Keratinocyte (primary cell): ENCODE results near the gene CBR3. TPM values are rescaled to one million over a fixed set of nuclear protein-coding genes. Genes with fewer than 3 reads are reported as not detected.

Experiments used
- DNase-seq: peaks from one replicate; pipeline ENCODE4 v3.0.0-alpha.2; 2011; ENCODE audit warnings: low read depth, missing footprints, low spot score
- FAIRE-seq: peaks from 2 replicates; lab custom pipeline; 2011; peaks lifted over from hg19 to GRCh38; lab: Jason Lieb, UNC
- H2AFZ ChIP-seq: 2 replicates; pipeline ENCODE4 v1.6.0; 2012; ENCODE audit warnings: low read length, control low read depth, inconsistent platforms; ENCODE audit not compliant: control insufficient read depth
- H3K27ac ChIP-seq: 2 replicates; pipeline ENCODE4 v1.5.1; 2011; ENCODE audit warnings: low read length; ENCODE audit not compliant: control insufficient read depth, insufficient read depth
- H3K27me3 ChIP-seq: 3 replicates; pipeline ENCODE4 v1.6.0; 2011; ENCODE audit warnings: low read length; ENCODE audit not compliant: control insufficient read depth, insufficient read depth; ENCODE audit errors: extremely low read depth
- H3K36me3 ChIP-seq, 2 experiments: 2 replicates in 1 of 2; 3 replicates in 1 of 2; pipeline ENCODE4 v1.5.1; 2011; ENCODE audit warnings: low read length in 2 of 2, mild to moderate bottlenecking in 1 of 2; ENCODE audit not compliant: control insufficient read depth in 2 of 2, insufficient read depth in 2 of 2; ENCODE audit errors: extremely low read depth in 1 of 2
- H3K4me1 ChIP-seq: 3 replicates; pipeline ENCODE4 v1.5.1; 2011; ENCODE audit warnings: low read length; ENCODE audit not compliant: control insufficient read depth, insufficient read depth; ENCODE audit errors: extremely low read depth
- H3K4me2 ChIP-seq: 3 replicates; pipeline ENCODE4 v1.6.0; 2011; ENCODE audit warnings: low read depth, low read length; ENCODE audit not compliant: control insufficient read depth, insufficient read depth; ENCODE audit errors: extremely low read depth
- H3K4me3 ChIP-seq, 3 experiments: fragments of 200-600 bp in 1 of 3; sonication (generic) in 1 of 3; 2 replicates in 2 of 3; 3 replicates in 1 of 3; pipeline ENCODE4 v1.5.1; 2011 to 2016; ENCODE audit warnings: low read length in 3 of 3, mild to moderate bottlenecking in 3 of 3, control low read depth in 2 of 3, inconsistent platforms in 1 of 3, low read depth in 1 of 3, mixed read lengths in 1 of 3, mixed run types in 1 of 3, moderate library complexity in 1 of 3; ENCODE audit not compliant: control insufficient read depth in 2 of 3, insufficient read depth in 2 of 3; ENCODE audit errors: extremely low read depth in 1 of 3
- H3K79me2 ChIP-seq: 2 replicates; pipeline ENCODE4 v1.6.0; 2012; ENCODE audit warnings: low read length; ENCODE audit not compliant: control insufficient read depth, insufficient read depth
- H3K9ac ChIP-seq: 3 replicates; pipeline ENCODE4 v1.6.0; 2011; ENCODE audit warnings: low read length; ENCODE audit not compliant: control insufficient read depth, insufficient read depth; ENCODE audit errors: extremely low read depth
- H3K9me1 ChIP-seq: 3 replicates; pipeline ENCODE4 v1.6.0; 2011; ENCODE audit warnings: low read length; ENCODE audit not compliant: control insufficient read depth, insufficient read depth; ENCODE audit errors: extremely low read depth
- H3K9me3 ChIP-seq: 2 replicates; pipeline ENCODE4 v1.5.1; 2012; ENCODE audit warnings: low read depth, low read length; ENCODE audit not compliant: control insufficient read depth
- H4K20me1 ChIP-seq: 3 replicates; pipeline ENCODE4 v1.6.0; 2011; ENCODE audit warnings: low read length; ENCODE audit not compliant: control insufficient read depth, insufficient read depth; ENCODE audit errors: extremely low read depth
- CTCF ChIP-seq, 3 experiments: IDR thresholded peaks in 1 of 3; conservative IDR thresholded peaks in 1 of 3; optimal IDR thresholded peaks in 1 of 3; 2 replicates in 2 of 3; 3 replicates in 1 of 3; pipeline versions ENCODE3 to v1.5.1; 2011; ENCODE audit warnings: low read length in 3 of 3, mild to moderate bottlenecking in 3 of 3, moderate library complexity in 2 of 3, control low read depth in 1 of 3, inconsistent platforms in 1 of 3; ENCODE audit not compliant: insufficient read depth in 2 of 3; ENCODE audit errors: extremely low read depth in 1 of 3
- EZH2 ChIP-seq: IDR thresholded peaks from one replicate; pipeline ENCODE4 v1.6.1; 2012; ENCODE audit warnings: inconsistent platforms, mild to moderate bottlenecking, low read length, moderate library complexity
- dilution Hi-C: fragments of 300-500 bp; cut with MboI; formaldehyde crosslinking; loops from one replicate; pipeline ENCODE4 v1.7.0; 2020; ENCODE audit warnings: low sequenced_read_pairs; ENCODE audit not compliant: extremely low pct_ligation_motif_present
- polyA plus RNA-seq, 5 experiments: library from polyadenylated mRNA; depleted of rRNA in 3 of 5; stranded (reverse) in 3 of 5; stranded (forward) in 1 of 5; unstranded in 1 of 5; fragments of >200 nt; gene quantifications; 1 replicate in 1 of 5; 2 replicates in 3 of 5; 3 replicates in 1 of 5; pipeline versions ENCODE4 v1.2.1 to v1.2.3, GENCODE V29; 2011 to 2012; ENCODE audit warnings: missing spikeins in 2 of 5, low read depth in 1 of 5, low replicate concordance in 1 of 5

Gene CBR3
- polyA plus RNA-seq, 1 donor (not counting 4 experiments of a cell fraction or from before 2014, with no cell fraction given): 1.3 TPM

GRCh38 chr21:36193200-36193599 lies 58.3 kb downstream of the CBR3 start:
- no peaks in the 10 kb centered on the region for H3K27me3 ChIP-seq
- H3K9me1 ChIP-seq: no peaks in the 10 kb centered on the region
- no peak overlapping the region for H3K9ac ChIP-seq
- H3K4me2 ChIP-seq: no peak overlapping the region
- H2AFZ ChIP-seq: no peak overlapping the region
- DNase-seq: no peak
- H3K36me3 ChIP-seq: no peaks in the 10 kb centered on the region
- H3K27ac ChIP-seq: no peak overlapping the region
- H3K4me1 ChIP-seq: peaks cover 19% of the 10 kb centered on the region
- no peak overlapping the region for H3K4me3 ChIP-seq
- no peaks in the 10 kb centered on the region for H3K79me2 ChIP-seq
- TF ChIP-seq EZH2 (no peak), CTCF (optimal IDR thresholded peaks at IDR 0.05 in 1 of 3, IDR thresholded peaks at IDR 0.05 in 1 of 3, conservative IDR thresholded peaks at IDR 0.05 in 1 of 3; ENCODE audit: extremely low read depth in 1 of 3, insufficient read depth in 2 of 3, low read length in 3 of 3) (no peak)
- no peaks in the 10 kb centered on the region for H3K9me3 ChIP-seq
- dilution Hi-C loops: loop anchor here (10.0 kb wide), 1 partner anchor 172 kb away; no protein-coding TSS in a partner anchor
- H4K20me1 ChIP-seq: no peaks in the 10 kb centered on the region
- no peak for FAIRE-seq

GRCh38 chr21:36194024-36194423 lies 59.1 kb downstream of the CBR3 start:
- Histone ChIP-seq H3K4me1 (peaks cover 13% of the 10 kb centered on the region), H3K9me3 (no peaks in the 10 kb centered on the region), H3K4me2 (no peak overlapping the region), H3K36me3 (no peaks in the 10 kb centered on the region), H3K4me3 (no peak overlapping the region), H3K27ac (no peak overlapping the region), H3K27me3 (no peaks in the 10 kb centered on the region), H3K9me1 (no peaks in the 10 kb centered on the region), H3K79me2 (no peaks in the 10 kb centered on the region), H4K20me1 (no peaks in the 10 kb centered on the region), H3K9ac (no peak overlapping the region), H2AFZ (no peak overlapping the region)
- dilution Hi-C loops: loop anchor here (10.0 kb wide), 1 partner anchor 171 kb away; no protein-coding TSS in a partner anchor
- no peak for FAIRE-seq
- DNase-seq: no peak
- TF ChIP-seq EZH2: no peak
- no peak for TF ChIP-seq CTCF (optimal IDR thresholded peaks at IDR 0.05 in 1 of 3, IDR thresholded peaks at IDR 0.05 in 1 of 3, conservative IDR thresholded peaks at IDR 0.05 in 1 of 3; ENCODE audit: extremely low read depth in 1 of 3, insufficient read depth in 2 of 3, low read length in 3 of 3)
